GM06990 (cell line): ENCODE data around the gene TMEM183A.

Source experiments
- DNase-seq: peaks from one replicate; pipeline ENCODE4 v3.0.0-alpha.2; 2011; ENCODE audit not compliant: insufficient read length; ENCODE audit errors: extremely low read depth
- H3K27me3 ChIP-seq: replicated peaks from 2 replicates; pipeline ENCODE4 v1.6.0; 2011; ENCODE audit warnings: low read length; ENCODE audit not compliant: control insufficient read depth, insufficient read depth
- H3K36me3 ChIP-seq: 2 replicates; pipeline ENCODE4 v1.5.1; 2011; ENCODE audit warnings: low read length; ENCODE audit not compliant: control insufficient read depth, insufficient read depth
- H3K4me3 ChIP-seq: replicated peaks from 2 replicates; pipeline ENCODE4 v1.5.1; 2011; ENCODE audit warnings: low read depth, mild to moderate bottlenecking, control low read depth, low read length
- CTCF ChIP-seq: IDR thresholded peaks from 2 replicates; pipeline ENCODE4 v1.5.1; 2011; ENCODE audit warnings: low read length, control low read depth, mild to moderate bottlenecking, inconsistent platforms; ENCODE audit not compliant: insufficient read depth, poor library complexity, severe bottlenecking

TMEM183A gene

GRCh38 chr1:203054642-203055041 is 47.5 kb downstream of the TMEM183A start:
- no peak for DNase-seq
- Histone ChIP-seq H3K36me3 (no peaks in the 10 kb centered on the region), H3K4me3 (no peak overlapping the region), H3K27me3 (peaks cover 3% of the 10 kb centered on the region; the same call in 1 of the 2 replicates)
- TF ChIP-seq CTCF = no peak

- Histone ChIP-seq H3K4me3 (no peak overlapping the region), H3K27me3 (peaks cover 3% of the 10 kb centered on the region; the same call in 1 of the 2 replicates), H3K36me3 (no peaks in the 10 kb centered on the region)
- no peak for TF ChIP-seq CTCF
- no peak for DNase-seq
These were observed 48.1 kb downstream of the TMEM183A start for GRCh38 chr1:203055161-203055799.

- no peak overlapping the region for H3K4me3 ChIP-seq
- TF ChIP-seq CTCF = no peak
- no peak for DNase-seq
- H3K36me3 ChIP-seq = no peaks in the 10 kb centered on the region
- H3K27me3 ChIP-seq = peaks cover 3% of the 10 kb centered on the region; the same call in 1 of the 2 replicates
These were observed 48.8 kb downstream of the TMEM183A start for GRCh38 chr1:203056012-203056411.

GRCh38 chr1:203056516-203056915 is 49.3 kb downstream of the TMEM183A start:
- H3K27me3 ChIP-seq = no peaks in the 10 kb centered on the region; the same call in 1 of the 2 replicates
- DNase-seq = no peak
- no peaks in the 10 kb centered on the region for H3K36me3 ChIP-seq
- H3K4me3 ChIP-seq = no peak overlapping the region
- peak; percentile 35 for TF ChIP-seq CTCF

- no peaks in the 10 kb centered on the region for H3K36me3 ChIP-seq
- TF ChIP-seq CTCF = no peak
- no peak for DNase-seq
- no peak overlapping the region for H3K4me3 ChIP-seq
- H3K27me3 ChIP-seq = no peaks in the 10 kb centered on the region; the same call in 1 of the 2 replicates
These were observed 50.9 kb downstream of the TMEM183A start for GRCh38 chr1:203057911-203058675.
